Liver (tissue), 9 donors: Measurements from ENCODE around the gene BMX. TPM values are rescaled to one million over a fixed set of nuclear protein-coding genes. Genes with fewer than 3 reads are reported as not detected.

Experiments used
- DNase-seq: peaks from one replicate; pipeline ENCODE4 v3.0.0-alpha.2; 2017; ENCODE audit warnings: low spot score
- H3K27ac ChIP-seq, 2 donors: one replicate each; pipeline ENCODE4 v1.7.0; 2013; ENCODE audit warnings: inconsistent platforms in 2 of 2, low read length in 2 of 2, control low read depth in 1 of 2, low read depth in 1 of 2, mild to moderate bottlenecking in 1 of 2
- H3K27me3 ChIP-seq, 4 donors: one replicate each; pipeline versions ENCODE4 v1.6.1 to v1.7.0; 2013; ENCODE audit warnings: low read length in 3 of 4, inconsistent platforms in 1 of 4, mild to moderate bottlenecking in 1 of 4, moderate library complexity in 1 of 4; ENCODE audit not compliant: control insufficient read depth in 4 of 4, insufficient read depth in 4 of 4
- H3K36me3 ChIP-seq, 4 donors: one replicate each; pipeline versions ENCODE4 v1.6.1 to v1.7.0; 2013; ENCODE audit warnings: low read length in 3 of 4, mild to moderate bottlenecking in 3 of 4, low read depth in 1 of 4, moderate library complexity in 1 of 4; ENCODE audit not compliant: control insufficient read depth in 4 of 4, insufficient read depth in 3 of 4
- H3K4me1 ChIP-seq, 4 donors: one replicate each; pipeline versions ENCODE4 v1.6.1 to v1.7.0; 2013; ENCODE audit warnings: low read length in 3 of 4, mild to moderate bottlenecking in 3 of 4, moderate library complexity in 1 of 4; ENCODE audit not compliant: control insufficient read depth in 4 of 4, insufficient read depth in 4 of 4
- H3K4me3 ChIP-seq, 3 donors: one replicate each; pipeline versions ENCODE4 v1.6.1 to v1.7.0; 2013; ENCODE audit warnings: low read length in 3 of 3, control low read depth in 1 of 3, low read depth in 1 of 3, mild to moderate bottlenecking in 1 of 3
- H3K9ac ChIP-seq, 2 donors: one replicate each; pipeline ENCODE4 v1.7.0; 2013; ENCODE audit warnings: low read length in 2 of 2, mild to moderate bottlenecking in 2 of 2, moderate library complexity in 2 of 2, control low read depth in 1 of 2, low read depth in 1 of 2
- H3K9me3 ChIP-seq, 4 donors: one replicate each; pipeline versions ENCODE4 v1.6.1 to v1.7.0; 2013; ENCODE audit warnings: low read length in 3 of 4; ENCODE audit not compliant: control insufficient read depth in 4 of 4
- ATF3 ChIP-seq: IDR thresholded peaks from 2 replicates; pipeline ENCODE4 v1.6.1; 2016; ENCODE audit warnings: antibody characterized with exemption
- CTCF ChIP-seq: fragments of 150-350 bp; IDR thresholded peaks from 2 replicates; pipeline ENCODE4 v1.5.1; 2017; ENCODE audit warnings: improper control_type of control experiment, low read depth, low read length; ENCODE audit not compliant: missing input control
- EGR1 ChIP-seq, 2 donors: IDR thresholded peaks; 2 replicates each; pipeline ENCODE4 v1.6.1; 2016 to 2018; ENCODE audit warnings: antibody characterized with exemption in 2 of 2, low read depth in 2 of 2
- FOXA1 ChIP-seq: IDR thresholded peaks from 2 replicates; pipeline ENCODE4 v1.6.1; 2016; ENCODE audit warnings: antibody characterized with exemption
- FOXA2 ChIP-seq: IDR thresholded peaks from 2 replicates; pipeline ENCODE4 v1.6.1; 2016; ENCODE audit warnings: antibody characterized with exemption
- GABPA ChIP-seq, 2 donors: IDR thresholded peaks in 1 of 2; conservative IDR thresholded peaks in 1 of 2; 2 replicates each; pipeline ENCODE4 v1.6.1; 2016; ENCODE audit warnings: antibody characterized with exemption in 2 of 2, mild to moderate bottlenecking in 1 of 2, moderate library complexity in 1 of 2
- HNF4A ChIP-seq, 2 donors: conservative IDR thresholded peaks; 2 replicates each; pipeline ENCODE4 v1.6.1; 2016; ENCODE audit warnings: antibody characterized with exemption in 2 of 2, mild to moderate bottlenecking in 2 of 2
- HNF4G ChIP-seq: IDR thresholded peaks from 2 replicates; pipeline ENCODE4 v1.6.1; 2016; ENCODE audit warnings: antibody characterized with exemption
- JUND ChIP-seq, 2 donors: IDR thresholded peaks; 2 replicates each; pipeline ENCODE4 v1.6.1; 2016; ENCODE audit warnings: antibody characterized with exemption in 2 of 2
- MAX ChIP-seq: IDR thresholded peaks from 2 replicates; pipeline ENCODE4 v1.6.1; 2016; ENCODE audit warnings: antibody characterized with exemption
- NR2F2 ChIP-seq: IDR thresholded peaks from 2 replicates; pipeline ENCODE4 v1.6.1; 2016; ENCODE audit warnings: antibody characterized with exemption
- RAD21 ChIP-seq, 2 donors: IDR thresholded peaks; 2 replicates each; pipeline ENCODE4 v1.6.1; 2016; ENCODE audit warnings: antibody characterized with exemption in 2 of 2, mild to moderate bottlenecking in 2 of 2
- REST ChIP-seq: IDR thresholded peaks from 2 replicates; pipeline ENCODE4 v1.6.1; 2016; ENCODE audit warnings: antibody characterized with exemption, mild to moderate bottlenecking
- RXRA ChIP-seq, 2 donors: IDR thresholded peaks; 2 replicates each; pipeline ENCODE4 v1.6.1; 2017 to 2018; ENCODE audit warnings: antibody characterized with exemption in 2 of 2, mild to moderate bottlenecking in 1 of 2
- SP1 ChIP-seq: IDR thresholded peaks from 2 replicates; pipeline ENCODE4 v1.6.1; 2018; ENCODE audit warnings: antibody characterized with exemption, mild to moderate bottlenecking
- TAF1 ChIP-seq: conservative IDR thresholded peaks from 2 replicates; pipeline ENCODE4 v1.6.1; 2016; ENCODE audit warnings: antibody characterized with exemption, mild to moderate bottlenecking
- YY1 ChIP-seq: IDR thresholded peaks from 2 replicates; pipeline ENCODE4 v1.6.1; 2016; ENCODE audit warnings: antibody characterized with exemption, mild to moderate bottlenecking
- ZBTB33 ChIP-seq: IDR thresholded peaks from 2 replicates; pipeline ENCODE4 v1.6.1; 2016; ENCODE audit warnings: antibody characterized with exemption
- WGBS: extraction: QIAGEN DNeasy Blood & Tissue Kit; methylation state at CpG from one replicate; pipeline ENCODE4 v1.1.7; 2013; 5-methylcytosine and 5-hydroxymethylcytosine counted together
- polyA plus RNA-seq, 2 donors: library from polyadenylated mRNA; stranded (reverse) in 1 of 2; unstranded in 1 of 2; fragments of 200-250 nt in 1 of 2; fragments of >200 nt in 1 of 2; fragmentation: Nextera tagmentation in 1 of 2; extraction: Ambion mirVana in 1 of 2; gene quantifications; one replicate each; pipeline versions ENCODE4 v1.2.1 to v1.2.3, GENCODE V29; 2013 to 2015
- total RNA-seq, 2 donors: library from RNA; depleted of rRNA; stranded (reverse); fragments of >200 nt; gene quantifications; one replicate each; pipeline ENCODE4 v1.2.3, GENCODE V29; 2014
- donor health status: healthy.
- donor health status: healthy.
- donor health status: healthy.
- donor health status: healthy.
- donor health status: healthy.

Gene BMX
- total and polyA plus RNA-seq, 4 donors: 0.23 to 0.67 (median 0.33) TPM

- Histone ChIP-seq H3K4me1 (no peaks in the 10 kb centered on the region), H3K4me3 (no peak overlapping the region), H3K9ac (no peak overlapping the region), H3K9me3 (no peaks in the 10 kb centered on the region), H3K36me3 (no peaks in the 10 kb centered on the region), H3K27ac (no peak overlapping the region), H3K27me3 (peaks cover 0 to 2% (median 0%) of the 10 kb centered on the region in 4 donors)
- no peak for TF ChIP-seq YY1
- TF ChIP-seq HNF4A (conservative IDR thresholded peaks at IDR 0.05): no peak
- no peak for TF ChIP-seq SP1
- TF ChIP-seq MAX: no peak
- TF ChIP-seq EGR1 (IDR thresholded peaks at IDR 0.05; ENCODE audit: low read depth in 2 of 2): no peak
- TF ChIP-seq FOXA2: no peak
- no peak for TF ChIP-seq NR2F2
- no peak for TF ChIP-seq GABPA (IDR thresholded peaks at IDR 0.05 in 1 of 2, conservative IDR thresholded peaks at IDR 0.05 in 1 of 2)
- no peak for TF ChIP-seq REST
- no peak for TF ChIP-seq RAD21 (IDR thresholded peaks at IDR 0.05)
- TF ChIP-seq ATF3: no peak
- TF ChIP-seq RXRA (IDR thresholded peaks at IDR 0.05): no peak
- no peak for TF ChIP-seq JUND (IDR thresholded peaks at IDR 0.05)
- TF ChIP-seq ZBTB33: no peak
- TF ChIP-seq HNF4G: no peak
- TF ChIP-seq TAF1: no peak
- no peak for TF ChIP-seq CTCF
- TF ChIP-seq FOXA1: no peak
- no peak for DNase-seq
- WGBS: 95% methylated on average over 4 of the region's 4 CpGs
These were observed 98.9 kb downstream of the BMX start for GRCh38 chrX:15599461-15599860.

GRCh38 chrX:15600049-15600448 is 99.4 kb downstream of the BMX start:
- DNase-seq: no peak
- TF ChIP-seq RAD21 (IDR thresholded peaks at IDR 0.05) (no peak), HNF4G (no peak), FOXA1 (no peak), JUND (IDR thresholded peaks at IDR 0.05) (no peak), FOXA2 (no peak), ATF3 (no peak), HNF4A (conservative IDR thresholded peaks at IDR 0.05) (no peak), MAX (no peak), TAF1 (no peak), ZBTB33 (no peak), NR2F2 (no peak), RXRA (IDR thresholded peaks at IDR 0.05) (no peak)
- Histone ChIP-seq H3K27ac (no peak overlapping the region), H3K9ac (no peak overlapping the region), H3K9me3 (no peaks in the 10 kb centered on the region), H3K36me3 (no peaks in the 10 kb centered on the region), H3K27me3 (peaks cover 0 to 2% (median 0%) of the 10 kb centered on the region in 4 donors), H3K4me3 (no peak overlapping the region), H3K4me1 (no peaks in the 10 kb centered on the region)
